Trophoblast cell (in vitro differentiated cells and primary cell): ENCODE measurements around the gene IDE.

ENCODE experiments used
- DNase-seq, 2 donors: peaks; one replicate each; pipeline ENCODE4 v3.0.0-alpha.2; 2016
- H2AFZ ChIP-seq: 2 replicates; pipeline ENCODE4 v1.6.1; 2013; ENCODE audit warnings: low read length, moderate library complexity, mild to moderate bottlenecking; ENCODE audit not compliant: insufficient read depth, poor library complexity
- H2AK5ac ChIP-seq: 2 replicates; pipeline ENCODE4 v1.6.1; 2013; ENCODE audit warnings: mild to moderate bottlenecking, low read length
- H2BK120ac ChIP-seq: 2 replicates; pipeline ENCODE4 v1.6.1; 2013; ENCODE audit warnings: low read length, mild to moderate bottlenecking, moderate library complexity; ENCODE audit not compliant: insufficient read depth, poor library complexity
- H2BK12ac ChIP-seq: 2 replicates; pipeline ENCODE4 v1.6.1; 2013; ENCODE audit warnings: mild to moderate bottlenecking, low read length, moderate library complexity
- H2BK5ac ChIP-seq: 2 replicates; pipeline ENCODE4 v1.6.1; 2013; ENCODE audit warnings: low read length, low read depth, moderate library complexity, mild to moderate bottlenecking; ENCODE audit not compliant: poor library complexity
- H3K14ac ChIP-seq: 2 replicates; pipeline ENCODE4 v1.6.1; 2013; ENCODE audit warnings: mild to moderate bottlenecking, low read length
- H3K18ac ChIP-seq: 2 replicates; pipeline ENCODE4 v1.6.1; 2013; ENCODE audit warnings: mild to moderate bottlenecking, low read length
- H3K23ac ChIP-seq: 2 replicates; pipeline ENCODE4 v1.6.1; 2013; ENCODE audit warnings: low read length
- H3K27ac ChIP-seq: 2 replicates; pipeline ENCODE4 v1.5.1; 2013; ENCODE audit warnings: low read depth, mild to moderate bottlenecking, inconsistent platforms, low read length, moderate library complexity
- H3K27me3 ChIP-seq: 2 replicates; pipeline ENCODE4 v1.6.1; 2013; ENCODE audit warnings: inconsistent platforms, mild to moderate bottlenecking, low read length, moderate library complexity; ENCODE audit not compliant: insufficient read depth
- H3K36me3 ChIP-seq, 2 experiments: 1 replicate in 1 of 2; 2 replicates in 1 of 2; pipeline ENCODE4 v1.6.1; 2013; ENCODE audit warnings: low read length in 2 of 2, mild to moderate bottlenecking in 2 of 2, moderate library complexity in 1 of 2; ENCODE audit not compliant: insufficient read depth in 2 of 2, control insufficient read depth in 1 of 2
- H3K4ac ChIP-seq: 2 replicates; pipeline ENCODE4 v1.6.1; 2013; ENCODE audit warnings: low read depth, mild to moderate bottlenecking, low read length, moderate library complexity
- H3K4me1 ChIP-seq, 2 experiments: 1 replicate in 1 of 2; 2 replicates in 1 of 2; pipeline ENCODE4 v1.6.1; 2013; ENCODE audit warnings: low read length in 2 of 2, mild to moderate bottlenecking in 2 of 2, moderate library complexity in 1 of 2; ENCODE audit not compliant: insufficient read depth in 2 of 2, control insufficient read depth in 1 of 2
- H3K4me2 ChIP-seq: 2 replicates; pipeline ENCODE4 v1.6.1; 2013; ENCODE audit warnings: inconsistent platforms, mild to moderate bottlenecking, low read length, moderate library complexity
- H3K4me3 ChIP-seq: 2 replicates; pipeline ENCODE4 v1.5.1; 2013; ENCODE audit warnings: mild to moderate bottlenecking, low read depth, low read length, inconsistent platforms
- H3K79me1 ChIP-seq: one replicate; pipeline ENCODE4 v1.6.1; 2013; ENCODE audit warnings: low read length
- H3K79me2 ChIP-seq: 2 replicates; pipeline ENCODE4 v1.6.1; 2013; ENCODE audit warnings: low read length, mild to moderate bottlenecking; ENCODE audit not compliant: control insufficient read depth, insufficient read depth, poor library complexity
- H3K9ac ChIP-seq: 2 replicates; pipeline ENCODE4 v1.6.1; 2013; ENCODE audit warnings: mild to moderate bottlenecking, low read length
- H3K9me3 ChIP-seq: 2 replicates; pipeline ENCODE4 v1.6.1; 2013; ENCODE audit warnings: low read depth, mild to moderate bottlenecking, control low read depth, inconsistent platforms, low read length; ENCODE audit not compliant: insufficient read depth
- H4K12ac ChIP-seq: 2 replicates; pipeline ENCODE4 v1.6.1; 2013; ENCODE audit warnings: low read depth, mild to moderate bottlenecking, low read length, moderate library complexity
- H4K8ac ChIP-seq: 2 replicates; pipeline ENCODE4 v1.6.1; 2013; ENCODE audit warnings: low read depth, mild to moderate bottlenecking, low read length, moderate library complexity
- H4K91ac ChIP-seq: one replicate; pipeline ENCODE4 v1.6.1; 2013; ENCODE audit warnings: low read depth, mild to moderate bottlenecking, low read length, moderate library complexity
- WGBS: extraction: QIAGEN DNeasy Blood & Tissue Kit; methylation state at CpG from one replicate; pipeline ENCODE4 v1.1.7; 2013; ENCODE audit warnings: missing lambda C conversion rate; ENCODE audit not compliant: insufficient read length, insufficient coverage; ENCODE audit errors: extremely low coverage; 5-methylcytosine and 5-hydroxymethylcytosine counted together

The IDE gene

DNA sequence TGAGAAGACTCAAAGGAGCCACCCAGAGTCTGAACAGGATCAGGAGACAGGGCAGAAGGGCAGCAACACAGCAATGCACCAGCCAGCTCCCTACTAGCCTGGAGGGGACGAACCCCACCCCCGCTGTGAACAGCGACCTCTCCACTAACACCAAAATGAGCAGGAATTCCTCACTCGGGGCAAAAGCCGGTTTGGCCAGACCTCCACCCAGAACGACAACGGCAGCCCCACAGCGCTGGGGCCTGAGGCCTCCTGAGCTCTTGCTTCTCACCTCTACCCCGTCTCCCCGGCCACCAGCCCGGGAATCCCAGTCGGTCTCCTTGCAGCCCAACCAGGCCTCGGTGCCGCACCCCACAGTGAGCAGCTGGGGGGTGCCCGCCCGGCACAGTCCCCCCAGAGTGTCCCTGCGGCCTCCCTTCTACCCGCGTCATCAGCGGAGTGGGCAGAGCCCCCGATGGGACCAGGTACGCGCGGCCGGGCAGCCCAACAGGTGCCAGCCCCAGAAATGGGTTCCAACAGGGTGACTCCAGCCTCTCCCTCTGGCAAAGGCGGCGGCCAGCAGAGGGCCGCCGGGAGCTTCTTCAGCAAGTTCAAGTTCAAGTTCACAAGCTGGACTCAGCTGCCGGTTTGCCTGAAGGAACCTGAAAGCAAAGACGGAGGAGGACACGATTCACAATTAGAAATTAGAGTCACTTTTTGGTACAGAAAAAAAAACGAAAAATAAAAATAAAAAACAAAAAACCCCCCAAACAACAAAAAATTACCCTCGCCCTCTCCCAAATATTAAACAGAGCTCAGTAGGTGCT, 153.9 kb downstream of the IDE start:
- DNase-seq = peak; percentile 21 to 48
- Histone ChIP-seq H2AK5ac (no peak overlapping the region), H3K9me3 (peaks cover 2% of the 10 kb centered on the region), H2AFZ (no peak overlapping the region), H4K8ac (peak overlapping the region; percentile 53), H3K27me3 (no peaks in the 10 kb centered on the region), H3K27ac (no peak overlapping the region), H3K79me1 (peaks cover 3% of the 10 kb centered on the region), H4K12ac (no peak overlapping the region), H3K18ac (no peak overlapping the region), H3K4me2 (peak overlapping the region; percentile 11), H3K23ac (no peak overlapping the region), H4K91ac (no peak overlapping the region), H3K36me3 (no peaks in the 10 kb centered on the region), H3K4ac (no peak overlapping the region), H3K4me1 (peaks cover 16 to 17% of the 10 kb centered on the region in 2 experiments), H2BK120ac (no peak overlapping the region), H3K4me3 (no peak overlapping the region), H2BK12ac (no peak overlapping the region), H2BK5ac (peak overlapping the region; percentile 6), H3K9ac (no peak overlapping the region), H3K79me2 (no peaks in the 10 kb centered on the region), H3K14ac (no peak overlapping the region)
- 100% methylated on average over 1 of the region's 34 CpGs for WGBS

GRCh38 chr10:92418891-92419290, 155.0 kb downstream of the IDE start:
- Histone ChIP-seq H3K14ac (no peak overlapping the region), H3K27me3 (no peaks in the 10 kb centered on the region), H3K4me1 (peaks cover 16 to 17% of the 10 kb centered on the region in 2 experiments), H3K27ac (no peak overlapping the region), H3K4me2 (no peak overlapping the region), H3K9ac (no peak overlapping the region), H2BK5ac (no peak overlapping the region), H3K23ac (no peak overlapping the region), H3K9me3 (peaks cover 2% of the 10 kb centered on the region), H3K4ac (no peak overlapping the region), H3K79me1 (peaks cover 3% of the 10 kb centered on the region), H2BK12ac (peak overlapping the region; percentile 33), H3K4me3 (no peak overlapping the region), H4K91ac (no peak overlapping the region), H3K18ac (no peak overlapping the region), H2BK120ac (no peak overlapping the region), H3K36me3 (no peaks in the 10 kb centered on the region), H2AFZ (no peak overlapping the region), H3K79me2 (no peaks in the 10 kb centered on the region), H4K8ac (no peak overlapping the region), H4K12ac (no peak overlapping the region), H2AK5ac (no peak overlapping the region)
- WGBS = no CpG with 5 or more reads among the region's 7 CpGs
- peak; percentile 62 to 87 for DNase-seq

GRCh38 chr10:92418221-92418620, 155.7 kb downstream of the IDE start:
- Histone ChIP-seq H3K27ac (no peak overlapping the region), H2BK5ac (no peak overlapping the region), H3K4ac (no peak overlapping the region), H2AK5ac (no peak overlapping the region), H3K9ac (no peak overlapping the region), H2BK12ac (no peak overlapping the region), H3K79me2 (no peaks in the 10 kb centered on the region), H3K27me3 (no peaks in the 10 kb centered on the region), H3K23ac (no peak overlapping the region), H3K36me3 (no peaks in the 10 kb centered on the region), H2AFZ (no peak overlapping the region), H4K8ac (no peak overlapping the region), H4K91ac (no peak overlapping the region), H3K18ac (no peak overlapping the region), H3K79me1 (peaks cover 3% of the 10 kb centered on the region), H3K9me3 (peaks cover 2% of the 10 kb centered on the region), H3K14ac (no peak overlapping the region), H3K4me3 (no peak overlapping the region), H2BK120ac (no peak overlapping the region), H4K12ac (no peak overlapping the region), H3K4me1 (peaks cover 16 to 17% of the 10 kb centered on the region in 2 experiments), H3K4me2 (no peak overlapping the region)
- WGBS = no CpG with 5 or more reads among the region's 2 CpGs
- peak in 1 of 2 donors; percentile 52 for DNase-seq

DNA sequence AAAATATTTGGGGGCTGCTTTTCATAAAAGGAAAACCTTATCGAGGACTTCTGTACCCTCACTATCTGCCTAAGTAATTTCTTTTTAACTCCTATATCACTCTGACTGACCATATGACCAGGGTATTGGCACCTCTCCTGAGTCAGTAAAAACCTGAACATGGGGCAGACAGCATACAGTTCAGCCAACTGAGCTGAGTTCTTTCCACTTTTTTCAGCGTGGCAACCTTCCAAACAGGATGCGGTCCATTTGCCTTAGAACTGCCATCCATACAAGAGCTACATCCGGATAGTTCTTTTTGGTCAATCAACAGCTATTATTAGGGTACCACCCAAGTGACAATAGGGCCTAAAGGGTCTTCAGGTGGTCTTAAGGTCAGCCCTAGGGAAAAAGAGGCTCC, 160.4 kb downstream of the IDE start:
- H2BK5ac ChIP-seq = no peak overlapping the region
- no peak overlapping the region for H2AK5ac ChIP-seq
- H2BK120ac ChIP-seq = no peak overlapping the region
- H3K79me2 ChIP-seq = no peaks in the 10 kb centered on the region
- H3K4me1 ChIP-seq = peaks cover 5 to 10% of the 10 kb centered on the region in 2 experiments
- H4K8ac ChIP-seq = no peak overlapping the region
- WGBS = no CpG with 5 or more reads among the region's 4 CpGs
- H4K91ac ChIP-seq = no peak overlapping the region
- H3K36me3 ChIP-seq = no peaks in the 10 kb centered on the region
- H3K4me3 ChIP-seq = no peak overlapping the region
- no peak overlapping the region for H3K27ac ChIP-seq
- no peak for DNase-seq
- no peak overlapping the region for H3K4me2 ChIP-seq
- H2BK12ac ChIP-seq = no peak overlapping the region
- H3K23ac ChIP-seq = no peak overlapping the region
- peaks cover 2% of the 10 kb centered on the region for H3K9me3 ChIP-seq
- no peak overlapping the region for H3K14ac ChIP-seq
- H3K79me1 ChIP-seq = peaks cover 4% of the 10 kb centered on the region
- H3K27me3 ChIP-seq = no peaks in the 10 kb centered on the region
- no peak overlapping the region for H3K18ac ChIP-seq
- no peak overlapping the region for H4K12ac ChIP-seq
- no peak overlapping the region for H3K9ac ChIP-seq
- H2AFZ ChIP-seq = no peak overlapping the region
- no peak overlapping the region for H3K4ac ChIP-seq
